GM12878 (cell line): Measurements from ENCODE around the gene MSI2. TPM values are rescaled to one million over a fixed set of nuclear protein-coding genes. Genes with fewer than 3 reads are reported as not detected.

Source experiments
- ATAC-seq: fragments of 200-7000 bp; cut with Tn5 transposase; 3 replicates; pipeline ENCODE4 v1.9.1; 2020; ENCODE audit warnings: mild to moderate bottlenecking, moderate library complexity
- BruUV-seq: library from RNA; stranded (reverse); fragments of 400-500 nt; replicated peaks from 2 replicates; lab custom pipeline; 2021; lab: Mats Ljungman, UMichigan
- CTCF ChIA-PET: fragments of 300-600 bp; sonication (Branson Sonifier 250); formaldehyde crosslinking; extraction: SDS; loops from one replicate; lab custom pipeline; 2021; ENCODE audit warnings: inconsistent platforms; lab: Yijun Ruan, JAX
- POLR2A ChIA-PET: fragments of 350-600 bp; formaldehyde crosslinking; extraction: SDS; loops from one replicate; lab custom pipeline; 2021; ENCODE audit warnings: inconsistent platforms; lab: Charles Lee
- RAD21 ChIA-PET: fragments of 300-600 bp; sonication (Branson Sonifier 250); formaldehyde crosslinking; loops from one replicate; lab custom pipeline; 2023; ENCODE audit warnings: antibody characterized with exemption; ENCODE audit not compliant: unreplicated experiment; lab: Charles Lee
- SMC1A ChIA-PET: fragments of 300-600 bp; sonication (Branson Sonifier 250); formaldehyde crosslinking; loops from one replicate; lab custom pipeline; 2023; ENCODE audit not compliant: unreplicated experiment, uncharacterized antibody; lab: Charles Lee
- DNase-seq: peaks from one replicate; pipeline ENCODE4 v3.0.0-alpha.2; 2011; ENCODE audit warnings: low read depth, low spot score
- FAIRE-seq: peaks from 3 replicates; lab custom pipeline; 2011; peaks lifted over from hg19 to GRCh38; lab: Jason Lieb, UNC
- H2AFZ ChIP-seq: 2 replicates; pipeline ENCODE4 v1.6.0; 2011; ENCODE audit warnings: low read depth, low read length, control low read depth; ENCODE audit not compliant: control insufficient read depth
- H3K27ac ChIP-seq: 2 replicates; pipeline ENCODE4 v1.5.1; 2011; ENCODE audit warnings: control low read depth; ENCODE audit not compliant: control insufficient read depth, insufficient read depth
- H3K27me3 ChIP-seq, 2 experiments: replicated peaks in 1 of 2; 2 replicates each; pipeline versions ENCODE4 v1.6.0 to v1.6.1; 2011; ENCODE audit warnings: low read length in 1 of 2; ENCODE audit not compliant: control insufficient read depth in 2 of 2, insufficient read depth in 2 of 2
- H3K36me3 ChIP-seq, 2 experiments: 2 replicates each; pipeline ENCODE4 v1.5.1; 2011; ENCODE audit warnings: low read length in 1 of 2; ENCODE audit not compliant: control insufficient read depth in 2 of 2, insufficient read depth in 2 of 2
- H3K4me1 ChIP-seq: 2 replicates; pipeline ENCODE4 v1.6.1; 2011; ENCODE audit warnings: mild to moderate bottlenecking, low read length, moderate library complexity, mixed read lengths; ENCODE audit not compliant: control insufficient read depth, insufficient read depth
- H3K4me2 ChIP-seq: 2 replicates; pipeline ENCODE4 v1.6.0; 2011; ENCODE audit warnings: control low read depth; ENCODE audit not compliant: control insufficient read depth, insufficient read depth
- H3K4me3 ChIP-seq: fragments of 200-600 bp; sonication (generic); 2 replicates; pipeline ENCODE4 v1.5.1; 2016
- H3K79me2 ChIP-seq: 2 replicates; pipeline ENCODE4 v1.6.0; 2011; ENCODE audit warnings: low read length; ENCODE audit not compliant: control insufficient read depth, insufficient read depth
- H3K9ac ChIP-seq: 2 replicates; pipeline ENCODE4 v1.8.0; 2011; ENCODE audit warnings: low read length, control low read depth, mixed read lengths; ENCODE audit not compliant: control insufficient read depth, insufficient read depth
- H3K9me3 ChIP-seq: replicated peaks from 3 replicates; pipeline ENCODE4 v1.5.1; 2011; ENCODE audit warnings: mild to moderate bottlenecking, low read length; ENCODE audit not compliant: control insufficient read depth, insufficient read depth
- H4K20me1 ChIP-seq: 2 replicates; pipeline ENCODE4 v1.6.0; 2011; ENCODE audit not compliant: control insufficient read depth, insufficient read depth
- BRCA1 ChIP-seq: IDR thresholded peaks from 2 replicates; pipeline ENCODE4 v1.6.1; 2011; ENCODE audit warnings: low read depth, low read length, improper control_type of control experiment
- CBFB ChIP-seq: IDR thresholded peaks from 2 replicates; pipeline ENCODE4 v1.6.1; 2016; ENCODE audit warnings: antibody characterized with exemption, low read depth
- IKZF1 ChIP-seq: fragments of 450-650 bp; conservative IDR thresholded peaks from 2 replicates; pipeline ENCODE4 v1.6.1; 2017; ENCODE audit warnings: antibody characterized with exemption, mild to moderate bottlenecking
- KAT2A ChIP-seq: conservative IDR thresholded peaks from 2 replicates; pipeline ENCODE4 v1.6.1; 2011; ENCODE audit warnings: low read depth, low read length; ENCODE audit not compliant: control insufficient read depth
- MXI1 ChIP-seq: fragments of 150-350 bp; IDR thresholded peaks from 2 replicates; pipeline ENCODE4 v1.6.1; 2011; ENCODE audit warnings: low read depth, mild to moderate bottlenecking, inconsistent platforms, low read length, improper control_type of control experiment
- NRF1 ChIP-seq: conservative IDR thresholded peaks from 2 replicates; pipeline ENCODE4 v1.6.1; 2011; ENCODE audit warnings: mild to moderate bottlenecking, low read depth, low read length, improper control_type of control experiment
- SMAD5 ChIP-seq: IDR thresholded peaks from 2 replicates; pipeline ENCODE4 v1.6.1; 2016; ENCODE audit warnings: antibody characterized with exemption, low read depth
- SP1 ChIP-seq: IDR thresholded peaks from one replicate; pipeline ENCODE4 v1.6.1; 2011; ENCODE audit warnings: low read depth, low read length
- SUPT20H ChIP-seq: IDR thresholded peaks from 2 replicates; pipeline ENCODE4 v1.6.1; 2011; ENCODE audit warnings: low read depth, mild to moderate bottlenecking, low read length, moderate library complexity, borderline replicate concordance; ENCODE audit not compliant: control insufficient read depth
- YBX1 ChIP-seq: fragments of 450-650 bp; IDR thresholded peaks from 2 replicates; pipeline ENCODE4 v1.6.1; 2016; ENCODE audit warnings: antibody characterized with exemption
- ZNF592 ChIP-seq: fragments of 450-650 bp; IDR thresholded peaks from 2 replicates; pipeline ENCODE4 v1.6.1; 2017; ENCODE audit warnings: mild to moderate bottlenecking, moderate library complexity
- WGBS: methylation state at CpG from one replicate; pipeline ENCODE4 v1.1.6; 2016; ENCODE audit warnings: low lambda C conversion rate; ENCODE audit not compliant: insufficient replicate concordance, insufficient coverage; ENCODE audit errors: missing lambda C conversion rate; 5-methylcytosine and 5-hydroxymethylcytosine counted together
- in situ Hi-C: fragments of 300-500 bp; cut with MboI; formaldehyde crosslinking; loops from 9 replicates; pipeline ENCODE4 v1.14.3; 2018; ENCODE audit warnings: mixed read lengths
- intact Hi-C: fragments of 100-400 bp; cut with micrococcal nuclease; formaldehyde crosslinking; loops from one replicate; pipeline ENCODE4 v1.14.2; 2022; ENCODE audit not compliant: unreplicated experiment
- polyA plus RNA-seq, 11 experiments: library from polyadenylated mRNA; depleted of rRNA in 4 of 11; unstranded in 6 of 11; stranded (reverse) in 5 of 11; fragments of >200 nt; fragmentation: Nextera tagmentation in 4 of 11; fragmentation: Illumina TruSeq in 1 of 11; extraction: Ambion mirVana in 4 of 11; extraction: Trizol in 1 of 11; gene quantifications; 1 replicate in 1 of 11; 2 replicates in 10 of 11; pipeline versions ENCODE4 v1.2.1 to v1.2.3, GENCODE V29; 2011 to 2016; ENCODE audit warnings: inconsistent platforms in 2 of 11, missing spikeins in 2 of 11, low read depth in 1 of 11
- total RNA-seq, 4 experiments: library from RNA; depleted of rRNA in 3 of 4; stranded (reverse); fragments of >200 nt in 3 of 4; fragmentation: Illumina TruSeq in 1 of 4; extraction: Trizol in 1 of 4; gene quantifications; 2 replicates each; pipeline versions ENCODE4 v1.2.1 to v1.2.3, GENCODE V29; 2013 to 2021
- TF ChIP-seq, protein P1 (sequence below): fragments of 450-650 bp; IDR thresholded peaks from 2 replicates; pipeline ENCODE4 v1.6.1; 2016; ENCODE audit warnings: mild to moderate bottlenecking, moderate library complexity, borderline replicate concordance
- TF ChIP-seq, protein P2 (sequence below), 3 experiments: IDR thresholded peaks in 2 of 3; conservative IDR thresholded peaks in 1 of 3; 2 replicates each; pipeline ENCODE4 v1.5.1; 2011; ENCODE audit warnings: low read depth in 3 of 3, low read length in 3 of 3, mild to moderate bottlenecking in 3 of 3, control low read depth in 2 of 3, moderate library complexity in 2 of 3, inconsistent platforms in 1 of 3, mixed read lengths in 1 of 3; ENCODE audit not compliant: control insufficient read depth in 2 of 3, insufficient read depth in 1 of 3; ENCODE audit errors: extremely low read depth in 1 of 3

Gene MSI2
- total and polyA plus RNA-seq, 10 of the 15 experiments (the other 5 are each of a cell fraction or from before 2014, with no cell fraction given), result 6.1 to 76.1 (median 42.0) TPM

DNA sequence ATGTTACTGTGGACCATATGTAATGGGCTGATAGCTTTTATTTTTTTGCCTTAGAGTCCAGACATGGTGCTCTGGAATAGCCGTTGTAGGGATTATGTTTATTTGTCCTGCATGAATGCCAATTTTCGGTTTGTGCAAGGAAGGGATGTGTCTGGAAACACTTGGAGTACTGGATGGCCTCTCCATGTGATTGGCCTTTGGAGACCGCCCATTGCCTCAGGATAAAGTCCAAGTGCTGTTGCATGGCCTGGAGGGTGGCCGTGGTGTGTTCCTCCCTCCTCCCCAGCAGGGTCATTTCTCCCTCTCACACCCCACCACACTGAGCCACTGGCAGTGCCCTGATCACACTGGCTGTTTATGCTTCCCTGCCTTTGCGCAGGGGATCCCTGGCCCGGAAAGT is 93.9 kb downstream of the MSI2 start:
- no peak overlapping the region for H3K27ac ChIP-seq
- ATAC-seq, result no peak
- FAIRE-seq, result no peak
- H3K79me2 ChIP-seq, result peaks cover 16% of the 10 kb centered on the region
- H2AFZ ChIP-seq, result no peak overlapping the region
- BruUV-seq, result no TSS peak
- intact Hi-C loops, result no loop called here
- no peak for DNase-seq
- ChIA-PET POLR2A (interaction anchor here (0.6 kb wide), 1 partner anchor 89 kb away, joined by 3 read pairs; no protein-coding TSS in a partner anchor), CTCF (no interaction called here), SMC1A (interaction anchor here (1.7 kb wide), 1 partner anchor 106 kb away, joined by 4 read pairs; no protein-coding TSS in a partner anchor), RAD21 (interaction anchor here (1.2 kb wide), 1 partner anchor 14 kb away, joined by 4 read pairs; no protein-coding TSS in a partner anchor)
- no peaks in the 10 kb centered on the region for H3K9me3 ChIP-seq
- H3K4me2 ChIP-seq, result no peak overlapping the region
- H4K20me1 ChIP-seq, result no peaks in the 10 kb centered on the region
- peaks cover 15% of the 10 kb centered on the region for H3K4me1 ChIP-seq
- WGBS, result 98% methylated on average over 6 of the region's 6 CpGs
- in situ Hi-C loops, result no loop called here
- H3K4me3 ChIP-seq, result no peak overlapping the region
- peaks cover 8 to 10% of the 10 kb centered on the region in 2 experiments; a peak in 3 of 4 replicates for H3K36me3 ChIP-seq
- no peaks in the 10 kb centered on the region for H3K27me3 ChIP-seq
- no peak overlapping the region for H3K9ac ChIP-seq
- no peak for TF ChIP-seq ZNF592
- TF ChIP-seq SUPT20H, result no peak
- no peak for TF ChIP-seq SP1
- no peak for TF ChIP-seq MXI1
- TF ChIP-seq KAT2A, result no peak
- TF ChIP-seq NRF1, result no peak
- no peak for TF ChIP-seq CBFB
- TF ChIP-seq IKZF1, result no peak
- TF ChIP-seq SMAD5, result no peak
- TF ChIP-seq, protein P1, sequence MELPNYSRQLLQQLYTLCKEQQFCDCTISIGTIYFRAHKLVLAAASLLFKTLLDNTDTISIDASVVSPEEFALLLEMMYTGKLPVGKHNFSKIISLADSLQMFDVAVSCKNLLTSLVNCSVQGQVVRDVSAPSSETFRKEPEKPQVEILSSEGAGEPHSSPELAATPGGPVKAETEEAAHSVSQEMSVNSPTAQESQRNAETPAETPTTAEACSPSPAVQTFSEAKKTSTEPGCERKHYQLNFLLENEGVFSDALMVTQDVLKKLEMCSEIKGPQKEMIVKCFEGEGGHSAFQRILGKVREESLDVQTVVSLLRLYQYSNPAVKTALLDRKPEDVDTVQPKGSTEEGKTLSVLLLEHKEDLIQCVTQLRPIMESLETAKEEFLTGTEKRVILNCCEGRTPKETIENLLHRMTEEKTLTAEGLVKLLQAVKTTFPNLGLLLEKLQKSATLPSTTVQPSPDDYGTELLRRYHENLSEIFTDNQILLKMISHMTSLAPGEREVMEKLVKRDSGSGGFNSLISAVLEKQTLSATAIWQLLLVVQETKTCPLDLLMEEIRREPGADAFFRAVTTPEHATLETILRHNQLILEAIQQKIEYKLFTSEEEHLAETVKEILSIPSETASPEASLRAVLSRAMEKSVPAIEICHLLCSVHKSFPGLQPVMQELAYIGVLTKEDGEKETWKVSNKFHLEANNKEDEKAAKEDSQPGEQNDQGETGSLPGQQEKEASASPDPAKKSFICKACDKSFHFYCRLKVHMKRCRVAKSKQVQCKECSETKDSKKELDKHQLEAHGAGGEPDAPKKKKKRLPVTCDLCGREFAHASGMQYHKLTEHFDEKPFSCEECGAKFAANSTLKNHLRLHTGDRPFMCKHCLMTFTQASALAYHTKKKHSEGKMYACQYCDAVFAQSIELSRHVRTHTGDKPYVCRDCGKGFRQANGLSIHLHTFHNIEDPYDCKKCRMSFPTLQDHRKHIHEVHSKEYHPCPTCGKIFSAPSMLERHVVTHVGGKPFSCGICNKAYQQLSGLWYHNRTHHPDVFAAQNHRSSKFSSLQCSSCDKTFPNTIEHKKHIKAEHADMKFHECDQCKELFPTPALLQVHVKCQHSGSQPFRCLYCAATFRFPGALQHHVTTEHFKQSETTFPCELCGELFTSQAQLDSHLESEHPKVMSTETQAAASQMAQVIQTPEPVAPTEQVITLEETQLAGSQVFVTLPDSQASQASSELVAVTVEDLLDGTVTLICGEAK, result no peak
- no peak for TF ChIP-seq BRCA1
- TF ChIP-seq YBX1, result no peak
- TF ChIP-seq, protein P2, sequence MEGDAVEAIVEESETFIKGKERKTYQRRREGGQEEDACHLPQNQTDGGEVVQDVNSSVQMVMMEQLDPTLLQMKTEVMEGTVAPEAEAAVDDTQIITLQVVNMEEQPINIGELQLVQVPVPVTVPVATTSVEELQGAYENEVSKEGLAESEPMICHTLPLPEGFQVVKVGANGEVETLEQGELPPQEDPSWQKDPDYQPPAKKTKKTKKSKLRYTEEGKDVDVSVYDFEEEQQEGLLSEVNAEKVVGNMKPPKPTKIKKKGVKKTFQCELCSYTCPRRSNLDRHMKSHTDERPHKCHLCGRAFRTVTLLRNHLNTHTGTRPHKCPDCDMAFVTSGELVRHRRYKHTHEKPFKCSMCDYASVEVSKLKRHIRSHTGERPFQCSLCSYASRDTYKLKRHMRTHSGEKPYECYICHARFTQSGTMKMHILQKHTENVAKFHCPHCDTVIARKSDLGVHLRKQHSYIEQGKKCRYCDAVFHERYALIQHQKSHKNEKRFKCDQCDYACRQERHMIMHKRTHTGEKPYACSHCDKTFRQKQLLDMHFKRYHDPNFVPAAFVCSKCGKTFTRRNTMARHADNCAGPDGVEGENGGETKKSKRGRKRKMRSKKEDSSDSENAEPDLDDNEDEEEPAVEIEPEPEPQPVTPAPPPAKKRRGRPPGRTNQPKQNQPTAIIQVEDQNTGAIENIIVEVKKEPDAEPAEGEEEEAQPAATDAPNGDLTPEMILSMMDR (IDR thresholded peaks at IDR 0.05 in 2 of 3, conservative IDR thresholded peaks at IDR 0.05 in 1 of 3; ENCODE audit: control insufficient read depth in 2 of 3, extremely low read depth in 1 of 3, insufficient read depth in 1 of 3, low read depth in 3 of 3, low read length in 3 of 3), result no peak
